ENCODE measurements around the gene SALL2. TPM values are rescaled to one million over a fixed set of nuclear protein-coding genes. Genes with fewer than 3 reads are reported as not detected.

The SALL2 gene
- total RNA-seq, 1 donor from 2014 or later: 75.8 TPM

GRCh38 chr14:21505012-21505553 is 21.1 kb downstream of the SALL2 start:
- Mint-ChIP-seq H3K27ac (no peak overlapping the region), H3K36me3 (peaks cover 21% of the 10 kb centered on the region), H3K4me3 (no peak overlapping the region)

GRCh38 chr14:21503376-21503775 is 22.8 kb downstream of the SALL2 start:
- no peak for DNase-seq (ENCODE audit: extremely low spot score, unreplicated experiment)
- Mint-ChIP-seq H3K9me3 (no peaks in the 10 kb centered on the region), H3K4me3 (no peak overlapping the region), H3K36me3 (peaks cover 30% of the 10 kb centered on the region), H3K4me1 (ENCODE audit: unreplicated experiment) (no peaks in the 10 kb centered on the region), H3K27me3 (no peaks in the 10 kb centered on the region), H3K27ac (no peak overlapping the region)
- TF ChIP-seq CTCF (conservative IDR thresholded peaks at IDR 0.05): no peak

More at GRCh38 chr14:21505012-21505553, 21.1 kb downstream of the SALL2 start:
- Mint-ChIP-seq H3K9me3 (no peaks in the 10 kb centered on the region), H3K27me3 (no peaks in the 10 kb centered on the region), H3K4me1 (ENCODE audit: unreplicated experiment) (peaks cover 5% of the 10 kb centered on the region)
- TF ChIP-seq CTCF (conservative IDR thresholded peaks at IDR 0.05): no peak
- no peak for DNase-seq (ENCODE audit: extremely low spot score, unreplicated experiment)

- Mint-ChIP-seq H3K27ac (no peak overlapping the region), H3K9me3 (no peaks in the 10 kb centered on the region), H3K4me1 (ENCODE audit: unreplicated experiment) (no peaks in the 10 kb centered on the region), H3K36me3 (peaks cover 29% of the 10 kb centered on the region), H3K27me3 (no peaks in the 10 kb centered on the region), H3K4me3 (no peak overlapping the region)
- DNase-seq (ENCODE audit: extremely low spot score, unreplicated experiment): no peak
- no peak for TF ChIP-seq CTCF (conservative IDR thresholded peaks at IDR 0.05)
These were observed 24.6 kb downstream of the SALL2 start for GRCh38 chr14:21501568-21501967.

- Mint-ChIP-seq H3K36me3 (peaks cover 38% of the 10 kb centered on the region), H3K27me3 (no peaks in the 10 kb centered on the region), H3K27ac (no peak overlapping the region), H3K9me3 (no peaks in the 10 kb centered on the region), H3K4me3 (no peak overlapping the region), H3K4me1 (ENCODE audit: unreplicated experiment) (no peaks in the 10 kb centered on the region)
- TF ChIP-seq CTCF (conservative IDR thresholded peaks at IDR 0.05): peak; percentile 80
- DNase-seq (ENCODE audit: extremely low spot score, unreplicated experiment): no peak
These were observed 27.3 kb downstream of the SALL2 start for GRCh38 chr14:21498540-21499526.

- Mint-ChIP-seq H3K4me3 (no peak overlapping the region), H3K27me3 (no peaks in the 10 kb centered on the region), H3K9me3 (no peaks in the 10 kb centered on the region), H3K36me3 (peaks cover 39% of the 10 kb centered on the region), H3K27ac (no peak overlapping the region), H3K4me1 (ENCODE audit: unreplicated experiment) (no peaks in the 10 kb centered on the region)
- no peak for TF ChIP-seq CTCF (conservative IDR thresholded peaks at IDR 0.05)
- no peak for DNase-seq (ENCODE audit: extremely low spot score, unreplicated experiment)
These were observed 29.7 kb downstream of the SALL2 start for GRCh38 chr14:21496453-21496852.
